Trophoblast cell (in vitro differentiated cells and primary cell): ENCODE measurements around the gene CDSN.

Experiments
- DNase-seq, 2 donors: peaks; one replicate each; pipeline ENCODE4 v3.0.0-alpha.2; 2016
- H2AFZ ChIP-seq: 2 replicates; pipeline ENCODE4 v1.6.1; 2013; ENCODE audit warnings: low read length, moderate library complexity, mild to moderate bottlenecking; ENCODE audit not compliant: insufficient read depth, poor library complexity
- H2AK5ac ChIP-seq: 2 replicates; pipeline ENCODE4 v1.6.1; 2013; ENCODE audit warnings: mild to moderate bottlenecking, low read length
- H2BK120ac ChIP-seq: 2 replicates; pipeline ENCODE4 v1.6.1; 2013; ENCODE audit warnings: low read length, mild to moderate bottlenecking, moderate library complexity; ENCODE audit not compliant: insufficient read depth, poor library complexity
- H2BK12ac ChIP-seq: 2 replicates; pipeline ENCODE4 v1.6.1; 2013; ENCODE audit warnings: mild to moderate bottlenecking, low read length, moderate library complexity
- H2BK5ac ChIP-seq: 2 replicates; pipeline ENCODE4 v1.6.1; 2013; ENCODE audit warnings: low read length, low read depth, moderate library complexity, mild to moderate bottlenecking; ENCODE audit not compliant: poor library complexity
- H3K14ac ChIP-seq: 2 replicates; pipeline ENCODE4 v1.6.1; 2013; ENCODE audit warnings: mild to moderate bottlenecking, low read length
- H3K18ac ChIP-seq: 2 replicates; pipeline ENCODE4 v1.6.1; 2013; ENCODE audit warnings: mild to moderate bottlenecking, low read length
- H3K23ac ChIP-seq: 2 replicates; pipeline ENCODE4 v1.6.1; 2013; ENCODE audit warnings: low read length
- H3K27ac ChIP-seq: 2 replicates; pipeline ENCODE4 v1.5.1; 2013; ENCODE audit warnings: low read depth, mild to moderate bottlenecking, inconsistent platforms, low read length, moderate library complexity
- H3K27me3 ChIP-seq: 2 replicates; pipeline ENCODE4 v1.6.1; 2013; ENCODE audit warnings: inconsistent platforms, mild to moderate bottlenecking, low read length, moderate library complexity; ENCODE audit not compliant: insufficient read depth
- H3K36me3 ChIP-seq, 2 experiments: 1 replicate in 1 of 2; 2 replicates in 1 of 2; pipeline ENCODE4 v1.6.1; 2013; ENCODE audit warnings: low read length in 2 of 2, mild to moderate bottlenecking in 2 of 2, moderate library complexity in 1 of 2; ENCODE audit not compliant: insufficient read depth in 2 of 2, control insufficient read depth in 1 of 2
- H3K4ac ChIP-seq: 2 replicates; pipeline ENCODE4 v1.6.1; 2013; ENCODE audit warnings: low read depth, mild to moderate bottlenecking, low read length, moderate library complexity
- H3K4me1 ChIP-seq, 2 experiments: 1 replicate in 1 of 2; 2 replicates in 1 of 2; pipeline ENCODE4 v1.6.1; 2013; ENCODE audit warnings: low read length in 2 of 2, mild to moderate bottlenecking in 2 of 2, moderate library complexity in 1 of 2; ENCODE audit not compliant: insufficient read depth in 2 of 2, control insufficient read depth in 1 of 2
- H3K4me2 ChIP-seq: 2 replicates; pipeline ENCODE4 v1.6.1; 2013; ENCODE audit warnings: inconsistent platforms, mild to moderate bottlenecking, low read length, moderate library complexity
- H3K4me3 ChIP-seq: 2 replicates; pipeline ENCODE4 v1.5.1; 2013; ENCODE audit warnings: mild to moderate bottlenecking, low read depth, low read length, inconsistent platforms
- H3K79me1 ChIP-seq: one replicate; pipeline ENCODE4 v1.6.1; 2013; ENCODE audit warnings: low read length
- H3K79me2 ChIP-seq: 2 replicates; pipeline ENCODE4 v1.6.1; 2013; ENCODE audit warnings: low read length, mild to moderate bottlenecking; ENCODE audit not compliant: control insufficient read depth, insufficient read depth, poor library complexity
- H3K9ac ChIP-seq: 2 replicates; pipeline ENCODE4 v1.6.1; 2013; ENCODE audit warnings: mild to moderate bottlenecking, low read length
- H3K9me3 ChIP-seq: 2 replicates; pipeline ENCODE4 v1.6.1; 2013; ENCODE audit warnings: low read depth, mild to moderate bottlenecking, control low read depth, inconsistent platforms, low read length; ENCODE audit not compliant: insufficient read depth
- H4K12ac ChIP-seq: 2 replicates; pipeline ENCODE4 v1.6.1; 2013; ENCODE audit warnings: low read depth, mild to moderate bottlenecking, low read length, moderate library complexity
- H4K8ac ChIP-seq: 2 replicates; pipeline ENCODE4 v1.6.1; 2013; ENCODE audit warnings: low read depth, mild to moderate bottlenecking, low read length, moderate library complexity
- H4K91ac ChIP-seq: one replicate; pipeline ENCODE4 v1.6.1; 2013; ENCODE audit warnings: low read depth, mild to moderate bottlenecking, low read length, moderate library complexity
- WGBS: extraction: QIAGEN DNeasy Blood & Tissue Kit; methylation state at CpG from one replicate; pipeline ENCODE4 v1.1.7; 2013; ENCODE audit warnings: missing lambda C conversion rate; ENCODE audit not compliant: insufficient read length, insufficient coverage; ENCODE audit errors: extremely low coverage; 5-methylcytosine and 5-hydroxymethylcytosine counted together

Gene CDSN

GRCh38 chr6:31125586-31126363 is 5.5 kb upstream of the CDSN start:
- H3K4me2 ChIP-seq = no peak overlapping the region
- H3K9me3 ChIP-seq = no peaks in the 10 kb centered on the region
- no peaks in the 10 kb centered on the region for H3K36me3 ChIP-seq
- H2BK12ac ChIP-seq = no peak overlapping the region
- H2BK120ac ChIP-seq = no peak overlapping the region
- DNase-seq = peak; percentile 16 to 24
- H3K14ac ChIP-seq = no peak overlapping the region
- H3K18ac ChIP-seq = no peak overlapping the region
- H3K4me1 ChIP-seq = peaks cover 0 to 2% of the 10 kb centered on the region in 2 experiments
- H4K8ac ChIP-seq = no peak overlapping the region
- no peak overlapping the region for H3K23ac ChIP-seq
- no peak overlapping the region for H3K4me3 ChIP-seq
- no peaks in the 10 kb centered on the region for H3K79me1 ChIP-seq
- H3K9ac ChIP-seq = no peak overlapping the region
- H4K91ac ChIP-seq = no peak overlapping the region
- H2BK5ac ChIP-seq = no peak overlapping the region
- H2AFZ ChIP-seq = no peak overlapping the region
- H3K79me2 ChIP-seq = no peaks in the 10 kb centered on the region
- H3K4ac ChIP-seq = no peak overlapping the region
- WGBS = no CpG with 5 or more reads among the region's 12 CpGs
- no peak overlapping the region for H3K27ac ChIP-seq
- H2AK5ac ChIP-seq = no peak overlapping the region
- H3K27me3 ChIP-seq = no peaks in the 10 kb centered on the region
- H4K12ac ChIP-seq = no peak overlapping the region

- no peak overlapping the region for H2BK12ac ChIP-seq
- no peak overlapping the region for H4K12ac ChIP-seq
- peaks cover 0 to 2% of the 10 kb centered on the region in 2 experiments for H3K4me1 ChIP-seq
- H3K27me3 ChIP-seq = no peaks in the 10 kb centered on the region
- no peak overlapping the region for H3K18ac ChIP-seq
- no peak for DNase-seq
- no peak overlapping the region for H3K27ac ChIP-seq
- no peaks in the 10 kb centered on the region for H3K36me3 ChIP-seq
- H2BK120ac ChIP-seq = no peak overlapping the region
- H4K8ac ChIP-seq = no peak overlapping the region
- no peak overlapping the region for H4K91ac ChIP-seq
- H2BK5ac ChIP-seq = no peak overlapping the region
- H3K23ac ChIP-seq = no peak overlapping the region
- H3K9ac ChIP-seq = no peak overlapping the region
- H3K79me2 ChIP-seq = no peaks in the 10 kb centered on the region
- no peaks in the 10 kb centered on the region for H3K9me3 ChIP-seq
- H3K4me3 ChIP-seq = no peak overlapping the region
- H3K4ac ChIP-seq = no peak overlapping the region
- H2AFZ ChIP-seq = no peak overlapping the region
- H3K14ac ChIP-seq = no peak overlapping the region
- no peaks in the 10 kb centered on the region for H3K79me1 ChIP-seq
- H3K4me2 ChIP-seq = no peak overlapping the region
- WGBS = no CpG with 5 or more reads among the region's 8 CpGs
- no peak overlapping the region for H2AK5ac ChIP-seq
Measured at GRCh38 chr6:31125162-31125561, 4.9 kb upstream of the CDSN start.

GRCh38 chr6:31122791-31123706 is 2.8 kb upstream of the CDSN start:
- H3K23ac ChIP-seq = no peak overlapping the region
- no peak overlapping the region for H3K9ac ChIP-seq
- H3K4me1 ChIP-seq = peaks cover 0 to 2% of the 10 kb centered on the region in 2 experiments
- no peak overlapping the region for H2BK12ac ChIP-seq
- peak in 1 of 2 donors; percentile 63 for DNase-seq
- no peak overlapping the region for H3K27ac ChIP-seq
- H3K27me3 ChIP-seq = no peaks in the 10 kb centered on the region
- no peak overlapping the region for H2AFZ ChIP-seq
- H4K8ac ChIP-seq = no peak overlapping the region
- H4K91ac ChIP-seq = no peak overlapping the region
- H3K18ac ChIP-seq = no peak overlapping the region
- no peaks in the 10 kb centered on the region for H3K36me3 ChIP-seq
- no peaks in the 10 kb centered on the region for H3K79me1 ChIP-seq
- no peak overlapping the region for H3K4ac ChIP-seq
- WGBS = no CpG with 5 or more reads among the region's 16 CpGs
- H3K14ac ChIP-seq = no peak overlapping the region
- H3K9me3 ChIP-seq = no peaks in the 10 kb centered on the region
- no peaks in the 10 kb centered on the region for H3K79me2 ChIP-seq
- no peak overlapping the region for H4K12ac ChIP-seq
- no peak overlapping the region for H3K4me3 ChIP-seq
- no peak overlapping the region for H2BK120ac ChIP-seq
- no peak overlapping the region for H2AK5ac ChIP-seq
- H2BK5ac ChIP-seq = no peak overlapping the region
- H3K4me2 ChIP-seq = no peak overlapping the region

- Histone ChIP-seq H3K27ac (no peak overlapping the region), H3K4me1 (peaks cover 0 to 2% of the 10 kb centered on the region in 2 experiments)
- DNase-seq = peak in 1 of 2 donors; percentile 11
Measured at GRCh38 chr6:31121131-31121790, 1.0 kb upstream of the CDSN start.

More at GRCh38 chr6:31121131-31121790, 1.0 kb upstream of the CDSN start:
- Histone ChIP-seq H4K91ac (no peak overlapping the region), H3K27me3 (no peaks in the 10 kb centered on the region), H2AFZ (no peak overlapping the region), H3K9ac (no peak overlapping the region), H3K9me3 (peaks cover 1% of the 10 kb centered on the region), H4K8ac (no peak overlapping the region), H3K4ac (no peak overlapping the region), H3K4me3 (no peak overlapping the region), H2AK5ac (no peak overlapping the region), H3K4me2 (no peak overlapping the region), H2BK120ac (no peak overlapping the region), H3K14ac (no peak overlapping the region), H3K79me1 (no peaks in the 10 kb centered on the region), H2BK12ac (no peak overlapping the region), H4K12ac (no peak overlapping the region), H3K36me3 (no peaks in the 10 kb centered on the region), H2BK5ac (no peak overlapping the region), H3K79me2 (no peaks in the 10 kb centered on the region), H3K23ac (no peak overlapping the region), H3K18ac (no peak overlapping the region)
- WGBS = no CpG with 5 or more reads among the region's 12 CpGs
